ENCODE data around the gene REEP3.

DNA sequence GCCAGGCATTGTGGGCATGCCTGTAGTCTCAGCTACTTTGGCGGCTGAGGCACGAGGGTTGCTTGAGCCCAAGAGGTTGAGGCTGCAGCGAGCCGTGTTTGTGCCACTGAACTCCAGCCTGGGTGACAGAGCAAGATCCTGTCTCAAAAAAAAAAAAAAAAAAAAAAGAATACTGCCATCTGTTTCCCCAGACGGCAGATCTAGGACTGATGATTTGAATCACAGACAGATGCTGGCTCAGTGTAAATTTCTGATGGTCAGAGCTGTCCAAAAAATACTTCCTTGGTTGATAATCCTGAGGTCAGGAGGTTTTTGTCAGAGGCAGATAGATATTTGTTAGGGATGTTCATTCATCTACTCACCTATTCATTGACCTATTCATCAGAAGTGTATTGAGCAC, 130.7 kb downstream of the REEP3 start:
- no peak for TF ChIP-seq POLR2A (IDR thresholded peaks at IDR 0.05)
- TF ChIP-seq, protein P1, sequence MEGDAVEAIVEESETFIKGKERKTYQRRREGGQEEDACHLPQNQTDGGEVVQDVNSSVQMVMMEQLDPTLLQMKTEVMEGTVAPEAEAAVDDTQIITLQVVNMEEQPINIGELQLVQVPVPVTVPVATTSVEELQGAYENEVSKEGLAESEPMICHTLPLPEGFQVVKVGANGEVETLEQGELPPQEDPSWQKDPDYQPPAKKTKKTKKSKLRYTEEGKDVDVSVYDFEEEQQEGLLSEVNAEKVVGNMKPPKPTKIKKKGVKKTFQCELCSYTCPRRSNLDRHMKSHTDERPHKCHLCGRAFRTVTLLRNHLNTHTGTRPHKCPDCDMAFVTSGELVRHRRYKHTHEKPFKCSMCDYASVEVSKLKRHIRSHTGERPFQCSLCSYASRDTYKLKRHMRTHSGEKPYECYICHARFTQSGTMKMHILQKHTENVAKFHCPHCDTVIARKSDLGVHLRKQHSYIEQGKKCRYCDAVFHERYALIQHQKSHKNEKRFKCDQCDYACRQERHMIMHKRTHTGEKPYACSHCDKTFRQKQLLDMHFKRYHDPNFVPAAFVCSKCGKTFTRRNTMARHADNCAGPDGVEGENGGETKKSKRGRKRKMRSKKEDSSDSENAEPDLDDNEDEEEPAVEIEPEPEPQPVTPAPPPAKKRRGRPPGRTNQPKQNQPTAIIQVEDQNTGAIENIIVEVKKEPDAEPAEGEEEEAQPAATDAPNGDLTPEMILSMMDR (IDR thresholded peaks at IDR 0.05) = no peak
